GM12878 (cell line): ENCODE results near the gene COBLL1. TPM values are rescaled to one million over a fixed set of nuclear protein-coding genes. Genes with fewer than 3 reads are reported as not detected.

Source experiments
- ATAC-seq: fragments of 200-7000 bp; cut with Tn5 transposase; 3 replicates; pipeline ENCODE4 v1.9.1; 2020; ENCODE audit warnings: mild to moderate bottlenecking, moderate library complexity
- BruUV-seq: library from RNA; stranded (reverse); fragments of 400-500 nt; replicated peaks from 2 replicates; lab custom pipeline; 2021; lab: Mats Ljungman, UMichigan
- CTCF ChIA-PET: fragments of 300-600 bp; sonication (Branson Sonifier 250); formaldehyde crosslinking; extraction: SDS; loops from one replicate; lab custom pipeline; 2021; ENCODE audit warnings: inconsistent platforms; lab: Yijun Ruan, JAX
- POLR2A ChIA-PET: fragments of 350-600 bp; formaldehyde crosslinking; extraction: SDS; loops from one replicate; lab custom pipeline; 2021; ENCODE audit warnings: inconsistent platforms; lab: Charles Lee
- RAD21 ChIA-PET: fragments of 300-600 bp; sonication (Branson Sonifier 250); formaldehyde crosslinking; loops from one replicate; lab custom pipeline; 2023; ENCODE audit warnings: antibody characterized with exemption; ENCODE audit not compliant: unreplicated experiment; lab: Charles Lee
- SMC1A ChIA-PET: fragments of 300-600 bp; sonication (Branson Sonifier 250); formaldehyde crosslinking; loops from one replicate; lab custom pipeline; 2023; ENCODE audit not compliant: unreplicated experiment, uncharacterized antibody; lab: Charles Lee
- DNase-seq: peaks from one replicate; pipeline ENCODE4 v3.0.0-alpha.2; 2011; ENCODE audit warnings: low read depth, low spot score
- FAIRE-seq: peaks from 3 replicates; lab custom pipeline; 2011; peaks lifted over from hg19 to GRCh38; lab: Jason Lieb, UNC
- H2AFZ ChIP-seq: 2 replicates; pipeline ENCODE4 v1.6.0; 2011; ENCODE audit warnings: low read depth, low read length, control low read depth; ENCODE audit not compliant: control insufficient read depth
- H3K27ac ChIP-seq: 2 replicates; pipeline ENCODE4 v1.5.1; 2011; ENCODE audit warnings: control low read depth; ENCODE audit not compliant: control insufficient read depth, insufficient read depth
- H3K27me3 ChIP-seq, 2 experiments: replicated peaks in 1 of 2; 2 replicates each; pipeline versions ENCODE4 v1.6.0 to v1.6.1; 2011; ENCODE audit warnings: low read length in 1 of 2; ENCODE audit not compliant: control insufficient read depth in 2 of 2, insufficient read depth in 2 of 2
- H3K36me3 ChIP-seq, 2 experiments: 2 replicates each; pipeline ENCODE4 v1.5.1; 2011; ENCODE audit warnings: low read length in 1 of 2; ENCODE audit not compliant: control insufficient read depth in 2 of 2, insufficient read depth in 2 of 2
- H3K4me1 ChIP-seq: 2 replicates; pipeline ENCODE4 v1.6.1; 2011; ENCODE audit warnings: mild to moderate bottlenecking, low read length, moderate library complexity, mixed read lengths; ENCODE audit not compliant: control insufficient read depth, insufficient read depth
- H3K4me2 ChIP-seq: 2 replicates; pipeline ENCODE4 v1.6.0; 2011; ENCODE audit warnings: control low read depth; ENCODE audit not compliant: control insufficient read depth, insufficient read depth
- H3K4me3 ChIP-seq: fragments of 200-600 bp; sonication (generic); 2 replicates; pipeline ENCODE4 v1.5.1; 2016
- H3K79me2 ChIP-seq: 2 replicates; pipeline ENCODE4 v1.6.0; 2011; ENCODE audit warnings: low read length; ENCODE audit not compliant: control insufficient read depth, insufficient read depth
- H3K9ac ChIP-seq: 2 replicates; pipeline ENCODE4 v1.8.0; 2011; ENCODE audit warnings: low read length, control low read depth, mixed read lengths; ENCODE audit not compliant: control insufficient read depth, insufficient read depth
- H3K9me3 ChIP-seq: replicated peaks from 3 replicates; pipeline ENCODE4 v1.5.1; 2011; ENCODE audit warnings: mild to moderate bottlenecking, low read length; ENCODE audit not compliant: control insufficient read depth, insufficient read depth
- H4K20me1 ChIP-seq: 2 replicates; pipeline ENCODE4 v1.6.0; 2011; ENCODE audit not compliant: control insufficient read depth, insufficient read depth
- RAD51 ChIP-seq: fragments of 450-650 bp; IDR thresholded peaks from 2 replicates; pipeline ENCODE4 v1.6.1; 2016; ENCODE audit warnings: moderate library complexity, mild to moderate bottlenecking, inconsistent platforms
- STAT3 ChIP-seq: IDR thresholded peaks from 2 replicates; pipeline ENCODE4 v1.6.1; 2011; ENCODE audit warnings: low read depth, low read length, improper control_type of control experiment
- ZBTB33 ChIP-seq: fragments of 450-650 bp; IDR thresholded peaks from 2 replicates; pipeline ENCODE4 v1.6.1; 2017; ENCODE audit warnings: mild to moderate bottlenecking
- ZZZ3 ChIP-seq: IDR thresholded peaks from 2 replicates; pipeline ENCODE4 v1.6.1; 2011; ENCODE audit warnings: low read depth; ENCODE audit not compliant: control insufficient read depth, insufficient read length
- WGBS: methylation state at CpG from one replicate; pipeline ENCODE4 v1.1.6; 2016; ENCODE audit warnings: low lambda C conversion rate; ENCODE audit not compliant: insufficient replicate concordance, insufficient coverage; ENCODE audit errors: missing lambda C conversion rate; 5-methylcytosine and 5-hydroxymethylcytosine counted together
- in situ Hi-C: fragments of 300-500 bp; cut with MboI; formaldehyde crosslinking; loops from 9 replicates; pipeline ENCODE4 v1.14.3; 2018; ENCODE audit warnings: mixed read lengths
- intact Hi-C: fragments of 100-400 bp; cut with micrococcal nuclease; formaldehyde crosslinking; loops from one replicate; pipeline ENCODE4 v1.14.2; 2022; ENCODE audit not compliant: unreplicated experiment
- polyA plus RNA-seq, 11 experiments: library from polyadenylated mRNA; depleted of rRNA in 4 of 11; unstranded in 6 of 11; stranded (reverse) in 5 of 11; fragments of >200 nt; fragmentation: Nextera tagmentation in 4 of 11; fragmentation: Illumina TruSeq in 1 of 11; extraction: Ambion mirVana in 4 of 11; extraction: Trizol in 1 of 11; gene quantifications; 1 replicate in 1 of 11; 2 replicates in 10 of 11; pipeline versions ENCODE4 v1.2.1 to v1.2.3, GENCODE V29; 2011 to 2016; ENCODE audit warnings: inconsistent platforms in 2 of 11, missing spikeins in 2 of 11, low read depth in 1 of 11
- total RNA-seq, 4 experiments: library from RNA; depleted of rRNA in 3 of 4; stranded (reverse); fragments of >200 nt in 3 of 4; fragmentation: Illumina TruSeq in 1 of 4; extraction: Trizol in 1 of 4; gene quantifications; 2 replicates each; pipeline versions ENCODE4 v1.2.1 to v1.2.3, GENCODE V29; 2013 to 2021

COBLL1 gene
- total and polyA plus RNA-seq, 10 of the 15 experiments (the other 5 are each of a cell fraction or from before 2014, with no cell fraction given) = 0.46 TPM; not detected in 9

- H3K27ac ChIP-seq = no peak overlapping the region
These were observed 83.5 kb downstream of the COBLL1 start for GRCh38 chr2:164757934-164758695.

GRCh38 chr2:164756773-164757172 is 84.8 kb downstream of the COBLL1 start:
- ChIA-PET CTCF (no interaction called here), RAD21 (no interaction called here)
- H3K79me2 ChIP-seq = no peaks in the 10 kb centered on the region
- no peak overlapping the region for H2AFZ ChIP-seq
- H3K27me3 ChIP-seq = no peaks in the 10 kb centered on the region; a peak in 1 of 4 replicates
- no peak for DNase-seq
- no peak for ATAC-seq
- H3K36me3 ChIP-seq = no peaks in the 10 kb centered on the region
- no peak for TF ChIP-seq ZBTB33
- TF ChIP-seq, all 136 proteins: peak for 0
- POLR2A ChIA-PET = no interaction called here
- Histone ChIP-seq H4K20me1 (no peaks in the 10 kb centered on the region), H3K4me3 (no peak overlapping the region), H3K4me2 (no peak overlapping the region), H3K4me1 (no peaks in the 10 kb centered on the region), H3K9me3 (no peaks in the 10 kb centered on the region; the same call in 1 of the 3 replicates), H3K27ac (no peak overlapping the region), H3K9ac (no peak overlapping the region)
- no TSS peak for BruUV-seq
- SMC1A ChIA-PET = no interaction called here
- in situ Hi-C loops = no loop called here
- intact Hi-C loops = loop anchor here (10.0 kb wide), 1 partner anchor 742 kb away; no protein-coding TSS in a partner anchor
- no peak for FAIRE-seq
- WGBS = 27% methylated on average over 2 of the region's 2 CpGs

More at GRCh38 chr2:164757934-164758695, 83.5 kb downstream of the COBLL1 start:
- H3K27me3 ChIP-seq = no peaks in the 10 kb centered on the region; a peak in 1 of 4 replicates
- H3K79me2 ChIP-seq = no peaks in the 10 kb centered on the region
- no peak for DNase-seq
- SMC1A ChIA-PET = no interaction called here
- no peak overlapping the region for H3K4me3 ChIP-seq
- TF ChIP-seq STAT3 (no peak), ZZZ3 (no peak), RAD51 (no peak)
- POLR2A ChIA-PET = no interaction called here
- RAD21 ChIA-PET = no interaction called here
- ATAC-seq = no peak
- CTCF ChIA-PET = no interaction called here
- H3K9me3 ChIP-seq = no peaks in the 10 kb centered on the region; the same call in 1 of the 3 replicates
- in situ Hi-C loops (no loop called here), intact Hi-C loops (loop anchor here (10.0 kb wide), 1 partner anchor 743 kb away; no protein-coding TSS in a partner anchor)
- H3K4me2 ChIP-seq = no peak overlapping the region
- no TSS peak for BruUV-seq
- no peak for FAIRE-seq
- no peaks in the 10 kb centered on the region for H3K36me3 ChIP-seq
- 3% methylated on average over 2 of the region's 2 CpGs for WGBS
- H3K9ac ChIP-seq = no peak overlapping the region
- no peak overlapping the region for H2AFZ ChIP-seq
- no peaks in the 10 kb centered on the region for H3K4me1 ChIP-seq
- no peaks in the 10 kb centered on the region for H4K20me1 ChIP-seq
